Uterus (tissue), 4 donors: Measurements from ENCODE around the gene CIRBP. TPM values are rescaled to one million over a fixed set of nuclear protein-coding genes. Genes with fewer than 3 reads are reported as not detected.
"Not testable (repeated sequence)": the region's sequence is repeated elsewhere in the genome, so short reads cannot be mapped to it uniquely, and the experiment has no call there.

ENCODE experiments used
- DNase-seq, 2 donors: peaks; one replicate each; pipeline ENCODE4 v3.0.0-alpha.2; 2019 to 2020
- H3K27ac ChIP-seq, 2 donors: fragments of 200-600 bp; sonication (generic); 1 replicate in 1 of 2; 2 replicates in 1 of 2; pipeline ENCODE4 v1.5.1; 2016 to 2018
- H3K27me3 ChIP-seq, 2 donors: fragments of 200-600 bp; sonication (generic); one replicate each; pipeline ENCODE4 v1.5.1; 2018 to 2019; ENCODE audit warnings: control low read depth in 1 of 2
- H3K36me3 ChIP-seq, 2 donors: fragments of 200-600 bp; sonication (generic); one replicate each; pipeline ENCODE4 v1.5.1; 2019; ENCODE audit warnings: control low read depth in 1 of 2
- H3K4me1 ChIP-seq, 2 donors: fragments of 200-600 bp; sonication (generic); one replicate each; pipeline ENCODE4 v1.5.1; 2018 to 2019; ENCODE audit warnings: control low read depth in 1 of 2
- H3K4me3 ChIP-seq, 2 donors: fragments of 200-600 bp; sonication (generic); 1 replicate in 1 of 2; 2 replicates in 1 of 2; pipeline ENCODE4 v1.5.1; 2018 to 2019; ENCODE audit warnings: mild to moderate bottlenecking in 1 of 2
- H3K9me3 ChIP-seq, 2 donors: fragments of 200-600 bp; sonication (generic); one replicate each; pipeline ENCODE4 v1.5.1; 2019; ENCODE audit warnings: control low read depth in 1 of 2
- POLR2A ChIP-seq, 2 donors: fragments of 450-650 bp; IDR thresholded peaks; one replicate each; pipeline ENCODE4 v1.6.1; 2016; ENCODE audit warnings: antibody characterized with exemption in 2 of 2, mild to moderate bottlenecking in 1 of 2, moderate library complexity in 1 of 2
- intact Hi-C: fragments of 100-400 bp; cut with DNase I; formaldehyde crosslinking; loops from one replicate; pipeline ENCODE4 v1.15.1; 2023; ENCODE audit warnings: low total_unique reads
- total RNA-seq, 4 donors: library from RNA; depleted of rRNA in 3 of 4; stranded (reverse); fragments of >200 nt in 3 of 4; gene quantifications; one replicate each; pipeline versions ENCODE4 v1.1.0 to v1.2.4, GENCODE V29; 2014 to 2023
- TF ChIP-seq, protein P1 (sequence below), 4 experiments: fragments of 200-600 bp in 2 of 4; fragments of 450-650 bp in 2 of 4; sonication (generic) in 2 of 4; IDR thresholded peaks; one replicate each; pipeline ENCODE4 v1.5.1; 2016 to 2019; ENCODE audit warnings: antibody characterized with exemption in 4 of 4, mild to moderate bottlenecking in 2 of 4, moderate library complexity in 1 of 4
- donor health status: DM: yes; HTN: yes; CAD: no.

The CIRBP gene
- total RNA-seq, 4 donors from 2014 or later = 235 to 950 (median 535) TPM

DNA sequence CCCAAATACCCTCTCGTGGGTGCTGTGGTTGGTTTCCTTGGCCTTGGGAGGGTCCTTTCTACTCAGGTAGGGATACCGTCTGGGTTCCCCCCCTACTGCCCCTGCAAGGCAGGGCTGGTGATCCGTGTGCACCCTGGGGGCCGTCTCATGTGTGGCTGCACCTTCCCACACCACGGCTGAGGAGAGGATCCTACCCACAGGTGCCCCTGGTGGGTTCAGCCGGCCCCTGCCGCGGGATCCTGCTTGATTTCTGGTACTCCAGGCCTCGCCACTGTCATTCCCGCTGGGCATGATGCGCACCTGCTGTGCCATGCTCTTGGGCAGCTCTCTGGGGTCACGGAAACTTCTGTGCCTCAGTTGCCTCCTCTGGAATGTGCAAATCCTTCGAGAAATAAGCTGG is 47.3 kb downstream of the CIRBP start:
- intact Hi-C loops = no loop called here
- no peak for DNase-seq
- Histone ChIP-seq H3K36me3 (no peaks in the 10 kb centered on the region), H3K27me3 (peaks cover 6 to 12% of the 10 kb centered on the region in 2 donors), H3K4me3 (no peak overlapping the region), H3K4me1 (peaks cover 0 to 6% of the 10 kb centered on the region in 2 donors), H3K27ac (no peak overlapping the region), H3K9me3 (no peaks in the 10 kb centered on the region)
- no peak for TF ChIP-seq POLR2A (IDR thresholded peaks at IDR 0.05)
- TF ChIP-seq, protein P1, sequence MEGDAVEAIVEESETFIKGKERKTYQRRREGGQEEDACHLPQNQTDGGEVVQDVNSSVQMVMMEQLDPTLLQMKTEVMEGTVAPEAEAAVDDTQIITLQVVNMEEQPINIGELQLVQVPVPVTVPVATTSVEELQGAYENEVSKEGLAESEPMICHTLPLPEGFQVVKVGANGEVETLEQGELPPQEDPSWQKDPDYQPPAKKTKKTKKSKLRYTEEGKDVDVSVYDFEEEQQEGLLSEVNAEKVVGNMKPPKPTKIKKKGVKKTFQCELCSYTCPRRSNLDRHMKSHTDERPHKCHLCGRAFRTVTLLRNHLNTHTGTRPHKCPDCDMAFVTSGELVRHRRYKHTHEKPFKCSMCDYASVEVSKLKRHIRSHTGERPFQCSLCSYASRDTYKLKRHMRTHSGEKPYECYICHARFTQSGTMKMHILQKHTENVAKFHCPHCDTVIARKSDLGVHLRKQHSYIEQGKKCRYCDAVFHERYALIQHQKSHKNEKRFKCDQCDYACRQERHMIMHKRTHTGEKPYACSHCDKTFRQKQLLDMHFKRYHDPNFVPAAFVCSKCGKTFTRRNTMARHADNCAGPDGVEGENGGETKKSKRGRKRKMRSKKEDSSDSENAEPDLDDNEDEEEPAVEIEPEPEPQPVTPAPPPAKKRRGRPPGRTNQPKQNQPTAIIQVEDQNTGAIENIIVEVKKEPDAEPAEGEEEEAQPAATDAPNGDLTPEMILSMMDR (IDR thresholded peaks at IDR 0.05) = no peak

DNA sequence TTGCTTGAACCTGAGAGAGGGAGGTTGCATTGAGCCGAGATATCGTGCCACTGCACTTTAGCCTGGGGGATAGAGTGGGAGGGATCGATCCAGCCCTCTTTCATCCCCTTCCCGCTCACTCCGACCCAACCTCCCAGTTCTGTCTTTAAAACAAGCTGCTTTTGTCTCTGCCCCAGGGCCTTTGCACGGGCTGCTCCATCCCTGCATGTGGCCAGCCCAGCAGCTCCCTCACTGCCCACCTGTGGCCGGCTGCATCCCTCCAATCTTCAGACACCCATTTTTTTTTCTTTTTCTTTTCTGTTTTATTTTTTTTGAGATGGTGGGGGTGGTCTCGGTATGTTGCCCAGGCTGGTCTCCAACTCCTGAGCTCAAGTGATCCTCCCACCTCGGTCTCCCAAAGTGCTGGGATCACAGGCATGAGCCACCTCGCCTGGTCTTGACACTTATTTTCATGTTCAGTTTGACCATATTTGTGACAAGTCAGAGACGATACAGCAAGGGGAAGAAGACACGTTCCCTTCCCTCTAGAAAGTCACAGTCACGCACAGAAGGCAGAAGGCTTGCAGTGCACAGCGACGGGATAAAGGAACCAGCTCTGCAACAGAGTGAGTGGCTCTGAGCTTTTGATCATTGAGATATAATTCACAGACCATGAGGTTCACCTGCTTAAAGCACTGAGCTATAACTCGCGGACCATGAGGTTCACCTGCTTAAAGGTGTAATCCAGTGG is 48.3 kb downstream of the CIRBP start:
- no peak for DNase-seq
- Histone ChIP-seq H3K36me3 (no peaks in the 10 kb centered on the region), H3K27ac (no peak overlapping the region), H3K9me3 (no peaks in the 10 kb centered on the region), H3K27me3 (peaks cover 6 to 12% of the 10 kb centered on the region in 2 donors), H3K4me1 (peaks cover 0 to 6% of the 10 kb centered on the region in 2 donors), H3K4me3 (no peak overlapping the region)
- TF ChIP-seq POLR2A (IDR thresholded peaks at IDR 0.05) = no peak
- TF ChIP-seq, protein P1 (IDR thresholded peaks at IDR 0.05) = no peak
- intact Hi-C loops = no loop called here

DNA sequence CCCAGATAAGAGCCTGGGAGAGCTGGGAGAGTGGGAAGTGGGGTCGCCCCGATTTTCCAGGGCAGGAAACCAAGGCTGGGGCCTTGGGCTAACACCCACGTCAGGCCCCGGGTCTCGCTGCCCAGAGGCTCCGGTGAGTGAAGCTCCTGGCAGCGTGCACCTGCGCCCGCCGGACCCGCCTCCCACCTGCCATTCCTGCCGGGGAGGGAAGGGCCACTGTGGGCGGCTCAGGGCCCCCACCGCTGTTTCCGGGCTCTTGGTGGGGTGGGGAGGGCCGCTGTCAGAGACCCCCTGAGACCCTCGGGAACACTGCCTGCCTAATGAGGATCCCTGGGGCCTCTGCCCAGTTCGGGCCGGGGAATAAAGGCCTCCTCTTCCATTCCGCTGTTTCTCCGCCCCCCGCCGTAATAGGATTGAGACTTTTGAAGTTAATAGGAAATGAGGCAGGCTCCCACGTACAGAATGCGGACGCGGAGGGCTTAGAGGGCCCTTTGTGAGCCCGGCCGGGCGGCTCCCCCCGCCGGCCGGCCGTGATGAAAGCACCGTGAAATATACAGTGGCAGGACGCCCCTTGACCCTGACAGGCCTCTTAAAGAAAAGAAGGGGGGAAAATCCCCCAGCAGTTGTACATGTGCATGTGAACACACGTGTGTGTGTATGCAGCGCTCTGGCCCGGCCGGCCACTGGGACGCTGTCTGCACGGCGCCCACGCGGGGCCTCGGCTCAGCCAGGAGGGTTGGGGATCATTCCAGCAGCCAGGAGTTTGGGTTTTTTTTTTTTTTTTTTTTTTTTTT is 49.7 kb downstream of the CIRBP start:
- intact Hi-C loops = no loop called here
- H3K27me3 ChIP-seq = peaks cover 6 to 16% of the 10 kb centered on the region in 2 donors
- H3K36me3 ChIP-seq = no peaks in the 10 kb centered on the region
- peaks cover 0 to 6% of the 10 kb centered on the region in 2 donors for H3K4me1 ChIP-seq
- H3K9me3 ChIP-seq = no peaks in the 10 kb centered on the region
- no peak overlapping the region for H3K27ac ChIP-seq
- DNase-seq = no peak
- H3K4me3 ChIP-seq = no peak overlapping the region
- TF ChIP-seq, protein P1 (IDR thresholded peaks at IDR 0.05) = no peak
- TF ChIP-seq POLR2A (IDR thresholded peaks at IDR 0.05) = no peak

DNA sequence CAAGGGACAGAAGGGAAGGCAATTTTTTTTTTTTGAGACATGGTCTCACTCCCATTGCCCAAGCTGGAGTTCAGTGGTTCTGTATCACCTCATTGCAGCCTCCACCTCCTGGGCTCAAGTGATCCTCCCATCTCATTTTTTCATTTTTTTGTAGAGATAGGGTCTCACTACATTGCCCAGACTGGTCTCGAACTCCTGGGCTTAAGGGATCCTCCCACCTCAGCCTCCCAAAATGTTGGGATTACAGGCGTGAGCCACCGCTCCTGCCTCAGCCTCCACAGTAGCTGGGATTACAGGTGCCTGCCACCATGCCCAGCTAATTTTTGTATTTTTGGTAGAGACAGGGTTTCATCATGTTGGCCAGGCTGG is 51.1 kb downstream of the CIRBP start:
- H3K4me3 ChIP-seq, H3K36me3 ChIP-seq, H3K27ac ChIP-seq, H3K9me3 ChIP-seq, H3K4me1 ChIP-seq, DNase-seq, intact Hi-C loops: not testable (repeated sequence)
- H3K27me3 ChIP-seq = peaks cover 6 to 17% of the 10 kb centered on the region in 2 donors

DNA sequence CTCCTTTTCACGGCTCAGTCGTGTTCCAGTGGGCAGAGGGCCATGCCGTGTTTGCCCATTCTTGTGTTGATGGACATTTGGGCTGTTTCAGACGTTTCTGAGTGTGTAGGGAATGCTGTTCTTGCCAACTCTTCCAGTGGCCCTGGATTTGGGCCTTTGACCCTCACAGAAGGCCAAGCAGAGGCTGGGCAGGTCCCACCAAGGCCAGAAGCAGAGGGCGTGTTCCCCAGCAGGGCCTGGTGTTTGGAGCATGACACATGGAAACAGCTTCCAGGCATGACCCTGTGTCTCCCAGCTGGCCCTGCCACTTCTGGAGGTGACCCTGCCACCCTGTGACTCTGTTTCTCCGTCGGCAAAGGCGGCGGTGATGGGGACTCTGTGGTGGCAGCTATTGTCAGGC is 52.4 kb downstream of the CIRBP start:
- DNase-seq = no peak
- TF ChIP-seq, protein P1 (IDR thresholded peaks at IDR 0.05) = no peak
- no peak for TF ChIP-seq POLR2A (IDR thresholded peaks at IDR 0.05)
- no peak overlapping the region for H3K4me3 ChIP-seq
- no peak overlapping the region for H3K27ac ChIP-seq
- H3K36me3 ChIP-seq = no peaks in the 10 kb centered on the region
- intact Hi-C loops = no loop called here
- no peaks in the 10 kb centered on the region for H3K9me3 ChIP-seq
- no peaks in the 10 kb centered on the region for H3K4me1 ChIP-seq
- H3K27me3 ChIP-seq = peaks cover 6 to 12% of the 10 kb centered on the region in 2 donors
